Mesendoderm (in vitro differentiated cells): ENCODE results near the gene ESPL1. TPM values are rescaled to one million over a fixed set of nuclear protein-coding genes. Genes with fewer than 3 reads are reported as not detected.

Experiments
- DNase-seq: peaks from one replicate; pipeline ENCODE4 v3.0.0; 2013
- H2AK5ac ChIP-seq: 2 replicates; pipeline ENCODE4 v1.6.1; 2013; ENCODE audit warnings: low read length, inconsistent platforms
- H2BK120ac ChIP-seq: 2 replicates; pipeline ENCODE4 v1.6.1; 2013; ENCODE audit warnings: low read depth, mild to moderate bottlenecking, low read length, moderate library complexity, mixed read lengths
- H2BK15ac ChIP-seq: replicated peaks from 2 replicates; pipeline ENCODE4 v1.6.1; 2013; ENCODE audit warnings: low read depth, mild to moderate bottlenecking, moderate library complexity
- H2BK5ac ChIP-seq: 2 replicates; pipeline ENCODE4 v1.6.1; 2013; ENCODE audit warnings: low read length, inconsistent platforms
- H3K18ac ChIP-seq: 2 replicates; pipeline ENCODE4 v1.6.1; 2013; ENCODE audit warnings: mild to moderate bottlenecking, low read length, mixed read lengths
- H3K23ac ChIP-seq: one replicate; pipeline ENCODE4 v1.6.1; 2013; ENCODE audit warnings: low read length
- H3K27ac ChIP-seq: 2 replicates; pipeline ENCODE4 v1.5.1; 2013; ENCODE audit warnings: low read depth, mild to moderate bottlenecking, inconsistent platforms, low read length, moderate library complexity
- H3K27me3 ChIP-seq: 2 replicates; pipeline ENCODE4 v1.6.1; 2013; ENCODE audit warnings: low read length, control low read depth, mild to moderate bottlenecking, inconsistent platforms; ENCODE audit not compliant: insufficient read depth, poor library complexity
- H3K36me3 ChIP-seq: 2 replicates; pipeline ENCODE4 v1.6.1; 2013; ENCODE audit warnings: low read length, inconsistent platforms; ENCODE audit not compliant: control insufficient read depth, insufficient read depth
- H3K4ac ChIP-seq: one replicate; pipeline ENCODE4 v1.6.1; 2013; ENCODE audit warnings: low read depth, mild to moderate bottlenecking, low read length, moderate library complexity
- H3K4me1 ChIP-seq: 2 replicates; pipeline ENCODE4 v1.6.1; 2013; ENCODE audit warnings: low read depth, low read length, inconsistent platforms; ENCODE audit not compliant: control insufficient read depth
- H3K4me2 ChIP-seq: 2 replicates; pipeline ENCODE4 v1.6.1; 2013; ENCODE audit warnings: low read length
- H3K4me3 ChIP-seq: 2 replicates; pipeline ENCODE4 v1.5.1; 2013; ENCODE audit warnings: mild to moderate bottlenecking, low read length
- H3K56ac ChIP-seq: one replicate; pipeline ENCODE4 v1.6.1; 2013; ENCODE audit warnings: low read length
- H3K79me1 ChIP-seq: 2 replicates; pipeline ENCODE4 v1.6.1; 2013; ENCODE audit warnings: low read length, inconsistent platforms
- H3K79me2 ChIP-seq: 2 replicates; pipeline ENCODE4 v1.6.1; 2013; ENCODE audit warnings: mild to moderate bottlenecking, low read length; ENCODE audit not compliant: control insufficient read depth, insufficient read depth
- H3K9ac ChIP-seq: 2 replicates; pipeline ENCODE4 v1.6.1; 2013; ENCODE audit warnings: low read length, inconsistent platforms
- H4K5ac ChIP-seq: one replicate; pipeline ENCODE4 v1.6.1; 2013; ENCODE audit warnings: low read length
- H4K8ac ChIP-seq: one replicate; pipeline ENCODE4 v1.6.1; 2013; ENCODE audit warnings: low read depth, mild to moderate bottlenecking, control low read depth, low read length, moderate library complexity
- WGBS: extraction: QIAGEN DNeasy Blood & Tissue Kit; methylation state at CpG from one replicate; pipeline ENCODE4 v1.1.7; 2013; ENCODE audit warnings: low lambda C conversion rate, missing lambda C conversion rate; ENCODE audit not compliant: insufficient coverage; ENCODE audit errors: extremely low coverage; 5-methylcytosine and 5-hydroxymethylcytosine counted together
- polyA plus RNA-seq, 2 experiments: library from polyadenylated mRNA; stranded (reverse); fragments of 200-250 nt; gene quantifications; one replicate each; pipeline ENCODE4 v1.2.3, GENCODE V29; 2013

The ESPL1 gene
- polyA plus RNA-seq (2013, experiment 1 of 2): 16.8 TPM
- polyA plus RNA-seq (2013, experiment 2 of 2): 15.4 TPM

GRCh38 chr12:53267999-53268629, at the start of gene ESPL1:
Gene ESPL1 (plus strand): TSS chr12:53268299. CDS start chr12:53268767, 468 bp downstream.
- Histone ChIP-seq H3K79me1 (peaks cover 20% of the 10 kb centered on the region), H4K8ac (no peak within 1 kb of the TSS), H3K18ac (peak within 1 kb of the TSS; percentile 35), H3K4me3 (peak within 1 kb of the TSS; percentile 78), H3K4me2 (peak within 1 kb of the TSS; percentile 95), H3K27me3 (no peaks in the 10 kb centered on the region), H3K36me3 (no peaks in the 10 kb centered on the region), H3K4ac (no peak within 1 kb of the TSS), H3K9ac (peak within 1 kb of the TSS; percentile 87), H3K56ac (peak within 1 kb of the TSS; percentile 94), H2BK5ac (no peak within 1 kb of the TSS), H2AK5ac (peak within 1 kb of the TSS; percentile 62), H2BK15ac (no peak within 1 kb of the TSS), H3K27ac (no peak within 1 kb of the TSS), H3K23ac (peak within 1 kb of the TSS; percentile 92), H3K4me1 (peaks cover 10% of the 10 kb centered on the region), H2BK120ac (no peak within 1 kb of the TSS), H4K5ac (no peak within 1 kb of the TSS), H3K79me2 (peaks cover 20% of the 10 kb centered on the region)
- DNase-seq: peak; percentile 83
- WGBS: no CpG with 5 or more reads among the region's 58 CpGs

- Histone ChIP-seq H4K8ac (no peak overlapping the region), H3K4me3 (peak overlapping the region; percentile 92), H3K27ac (no peak overlapping the region), H2BK5ac (no peak overlapping the region), H2BK120ac (no peak overlapping the region), H3K9ac (peak overlapping the region; percentile 96), H3K79me2 (peaks cover 21% of the 10 kb centered on the region), H3K4me2 (peak overlapping the region; percentile 76), H3K27me3 (no peaks in the 10 kb centered on the region), H3K79me1 (peaks cover 16% of the 10 kb centered on the region), H2AK5ac (peak overlapping the region; percentile 46), H2BK15ac (no peak overlapping the region), H3K4ac (peak overlapping the region; percentile 16), H3K23ac (no peak overlapping the region), H3K56ac (peak overlapping the region; percentile 93), H3K36me3 (peaks cover under 1% of the 10 kb centered on the region), H3K4me1 (peaks cover 50% of the 10 kb centered on the region), H4K5ac (no peak overlapping the region), H3K18ac (peak overlapping the region; percentile 28)
- WGBS: no CpG with 5 or more reads among the region's 30 CpGs
- no peak for DNase-seq
These were observed 49.4 kb upstream of the ESPL1 start for GRCh38 chr12:53218551-53219291.

- peak overlapping the region; percentile 96 for H3K9ac ChIP-seq
- no peaks in the 10 kb centered on the region for H3K36me3 ChIP-seq
- no CpG with 5 or more reads among the region's 27 CpGs for WGBS
- peak overlapping the region; percentile 86 for H2BK5ac ChIP-seq
- H3K4me2 ChIP-seq: peak overlapping the region; percentile 76
- H3K23ac ChIP-seq: no peak overlapping the region
- H3K18ac ChIP-seq: peak overlapping the region; percentile 52
- no peak overlapping the region for H2BK120ac ChIP-seq
- peak overlapping the region; percentile 41 for H3K4ac ChIP-seq
- no peak overlapping the region for H3K27ac ChIP-seq
- H3K79me1 ChIP-seq: peaks cover 15% of the 10 kb centered on the region
- peak overlapping the region; percentile 92 for H3K4me3 ChIP-seq
- H3K79me2 ChIP-seq: peaks cover 21% of the 10 kb centered on the region
- H4K8ac ChIP-seq: no peak overlapping the region
- no peaks in the 10 kb centered on the region for H3K27me3 ChIP-seq
- peak overlapping the region; percentile 62 for H2AK5ac ChIP-seq
- DNase-seq: no peak
- peaks cover 51% of the 10 kb centered on the region for H3K4me1 ChIP-seq
- no peak overlapping the region for H2BK15ac ChIP-seq
- peak overlapping the region; percentile 3 for H4K5ac ChIP-seq
- peak overlapping the region; percentile 93 for H3K56ac ChIP-seq
These were observed 48.7 kb upstream of the ESPL1 start for GRCh38 chr12:53219292-53219955.

- WGBS: no CpG with 5 or more reads among the region's 53 CpGs
- Histone ChIP-seq H3K9ac (peak overlapping the region; percentile 96), H3K27me3 (no peaks in the 10 kb centered on the region), H3K23ac (no peak overlapping the region), H3K79me1 (peaks cover 15% of the 10 kb centered on the region), H2BK5ac (no peak overlapping the region), H3K4ac (peak overlapping the region; percentile 41), H3K4me1 (peaks cover 50% of the 10 kb centered on the region), H3K79me2 (peaks cover 21% of the 10 kb centered on the region), H2AK5ac (no peak overlapping the region), H3K4me2 (peak overlapping the region; percentile 76), H3K18ac (peak overlapping the region; percentile 52), H3K4me3 (peak overlapping the region; percentile 92), H3K56ac (peak overlapping the region; percentile 93), H3K27ac (peak overlapping the region; percentile 42), H3K36me3 (no peaks in the 10 kb centered on the region), H4K5ac (no peak overlapping the region), H4K8ac (no peak overlapping the region), H2BK15ac (no peak overlapping the region), H2BK120ac (no peak overlapping the region)
- DNase-seq: peak; percentile 79
These were observed 48.0 kb upstream of the ESPL1 start for GRCh38 chr12:53219956-53220693.

GRCh38 chr12:53220694-53221202, 47.4 kb upstream of the ESPL1 start:
- peak overlapping the region; percentile 10 for H3K4me3 ChIP-seq
- H2BK120ac ChIP-seq: no peak overlapping the region
- peak overlapping the region; percentile 99 for H3K56ac ChIP-seq
- H3K27me3 ChIP-seq: no peaks in the 10 kb centered on the region
- no peak overlapping the region for H3K23ac ChIP-seq
- H2AK5ac ChIP-seq: no peak overlapping the region
- H3K4ac ChIP-seq: no peak overlapping the region
- peaks cover 21% of the 10 kb centered on the region for H3K79me2 ChIP-seq
- DNase-seq: peak; percentile 98
- peak overlapping the region; percentile 97 for H3K27ac ChIP-seq
- WGBS: no CpG with 5 or more reads among the region's 42 CpGs
- peaks cover 46% of the 10 kb centered on the region for H3K4me1 ChIP-seq
- no peak overlapping the region for H4K8ac ChIP-seq
- no peaks in the 10 kb centered on the region for H3K36me3 ChIP-seq
- peak overlapping the region; percentile 97 for H3K9ac ChIP-seq
- H2BK15ac ChIP-seq: no peak overlapping the region
- H4K5ac ChIP-seq: no peak overlapping the region
- no peak overlapping the region for H3K18ac ChIP-seq
- no peak overlapping the region for H2BK5ac ChIP-seq
- H3K79me1 ChIP-seq: peaks cover 11% of the 10 kb centered on the region
- peak overlapping the region; percentile 70 for H3K4me2 ChIP-seq
